ENCODE measurements around the gene SLN. TPM values are rescaled to one million over a fixed set of nuclear protein-coding genes. Genes with fewer than 3 reads are reported as not detected.
A peak's percentile ranks its signal among the peaks of the same experiment; 100 is the strongest.

SLN gene
- total and polyA plus RNA-seq, 7 donors: 475 to 8,637 (median 2,561) TPM

- TF ChIP-seq CTCF (IDR thresholded peaks at IDR 0.05): no peak
- ATAC-seq: peak; percentile 74 to 87 (median 82)
Observed at GRCh38 chr11:107747622-107748021, 35.8 kb upstream of the SLN start.

GRCh38 chr11:107744736-107745135, 32.9 kb upstream of the SLN start:
- peaks cover 3% of the 10 kb centered on the region for H3K9me3 ChIP-seq
- peak overlapping the region; percentile 87 for H3K27ac ChIP-seq
- intact Hi-C loops (cut with DNase I): loop anchor here in 1 of 2 donors (5.0 kb wide), 1 partner anchor 37 kb away; no protein-coding TSS in a partner anchor
- no peak for DNase-seq
- H3K27me3 ChIP-seq (ENCODE audit: insufficient read depth in 3 of 3, low read length in 2 of 3): no peaks in the 10 kb centered on the region
- peak in 3 of 4 donors; percentile 48 to 58 (median 50) for ATAC-seq
- no peaks in the 10 kb centered on the region for H3K36me3 ChIP-seq (ENCODE audit: insufficient read depth in 1 of 2, low read depth in 1 of 2)
- H3K4me1 ChIP-seq: peaks cover 26% of the 10 kb centered on the region
- no peak for TF ChIP-seq CTCF (IDR thresholded peaks at IDR 0.05)
- H3K4me3 ChIP-seq: peak overlapping the region; percentile 57
- 39 to 68% (median 59%) methylated on average over 3 of the region's 3 CpGs for WGBS, 3 donors

More at GRCh38 chr11:107747622-107748021, 35.8 kb upstream of the SLN start:
- 0 to 8% (median 3%) methylated on average over 2 of the region's 2 CpGs for WGBS, 3 donors
- no peak overlapping the region for H3K4me3 ChIP-seq
- no peaks in the 10 kb centered on the region for H3K9me3 ChIP-seq
- no peaks in the 10 kb centered on the region for H3K36me3 ChIP-seq (ENCODE audit: insufficient read depth in 1 of 2, low read depth in 1 of 2)
- H3K4me1 ChIP-seq: peaks cover 35% of the 10 kb centered on the region
- H3K27me3 ChIP-seq (ENCODE audit: insufficient read depth in 3 of 3, low read length in 2 of 3): no peaks in the 10 kb centered on the region
- H3K27ac ChIP-seq: peak overlapping the region; percentile 90
- no peak for DNase-seq
- intact Hi-C loops (cut with DNase I): no loop called here

GRCh38 chr11:107743191-107743590, 31.3 kb upstream of the SLN start:
- Histone ChIP-seq H3K27ac (peak overlapping the region; percentile 87), H3K4me3 (peak overlapping the region; percentile 57), H3K36me3 (ENCODE audit: insufficient read depth in 1 of 2, low read depth in 1 of 2) (no peaks in the 10 kb centered on the region), H3K27me3 (ENCODE audit: insufficient read depth in 3 of 3, low read length in 2 of 3) (no peaks in the 10 kb centered on the region), H3K9me3 (peaks cover 3% of the 10 kb centered on the region), H3K4me1 (peaks cover 24% of the 10 kb centered on the region)
- intact Hi-C loops (cut with DNase I): loop anchor here in 1 of 2 donors (2.0 to 5.0 kb wide), 2 partner anchors 22 to 36 kb away; no protein-coding TSS in a partner anchor
- WGBS, 3 donors: 21 to 42% (median 30%) methylated on average over 3 of the region's 3 CpGs
- peak; percentile 10 for TF ChIP-seq CTCF (IDR thresholded peaks at IDR 0.05)
- no peak for DNase-seq
- peak; percentile 75 to 86 (median 82) for ATAC-seq

- intact Hi-C loops (cut with DNase I): loop anchor here in 1 of 2 donors (5.0 kb wide), 1 partner anchor 34 kb away; no protein-coding TSS in a partner anchor
- no peaks in the 10 kb centered on the region for H3K27me3 ChIP-seq (ENCODE audit: insufficient read depth in 3 of 3, low read length in 2 of 3)
- DNase-seq: no peak
- peaks cover 3% of the 10 kb centered on the region for H3K9me3 ChIP-seq
- 49 to 65% (median 54%) methylated on average over 7 of the region's 7 CpGs for WGBS, 3 donors
- H3K4me1 ChIP-seq: peaks cover 11% of the 10 kb centered on the region
- ATAC-seq: peak in 1 of 4 donors; percentile 6
- no peaks in the 10 kb centered on the region for H3K36me3 ChIP-seq (ENCODE audit: insufficient read depth in 1 of 2, low read depth in 1 of 2)
- peak overlapping the region; percentile 87 for H3K27ac ChIP-seq
- peak; percentile 27 for TF ChIP-seq CTCF (IDR thresholded peaks at IDR 0.05)
- H3K4me3 ChIP-seq: no peak overlapping the region
Observed at GRCh38 chr11:107741044-107741823, 29.4 kb upstream of the SLN start.
